ENCODE measurements around the gene TENM4.

DNA sequence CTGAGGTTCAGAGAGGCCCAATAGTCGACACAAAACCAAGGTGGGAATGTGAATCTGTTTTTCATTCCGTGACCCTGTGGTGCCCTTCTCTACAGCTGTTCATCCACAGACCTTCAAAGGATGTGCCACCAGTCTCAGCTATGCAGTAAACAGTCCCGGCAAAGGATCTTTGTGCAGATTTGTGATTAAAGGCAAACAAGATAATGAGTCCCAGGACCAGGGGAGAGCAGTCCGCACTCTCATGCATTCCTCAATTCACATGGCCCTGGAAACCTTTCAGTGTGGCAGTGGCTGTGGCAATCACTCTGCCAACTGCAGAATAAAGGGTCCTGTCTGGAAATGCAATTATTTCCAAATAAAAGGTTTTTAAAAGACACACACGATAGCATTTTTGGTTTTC lies 418.6 kb downstream of the TENM4 start:
- TF ChIP-seq CTCF (IDR thresholded peaks at IDR 0.05), result no peak
- no peak for TF ChIP-seq POLR2A (IDR thresholded peaks at IDR 0.05)
